ENCODE results near the gene XRCC2.

DNA sequence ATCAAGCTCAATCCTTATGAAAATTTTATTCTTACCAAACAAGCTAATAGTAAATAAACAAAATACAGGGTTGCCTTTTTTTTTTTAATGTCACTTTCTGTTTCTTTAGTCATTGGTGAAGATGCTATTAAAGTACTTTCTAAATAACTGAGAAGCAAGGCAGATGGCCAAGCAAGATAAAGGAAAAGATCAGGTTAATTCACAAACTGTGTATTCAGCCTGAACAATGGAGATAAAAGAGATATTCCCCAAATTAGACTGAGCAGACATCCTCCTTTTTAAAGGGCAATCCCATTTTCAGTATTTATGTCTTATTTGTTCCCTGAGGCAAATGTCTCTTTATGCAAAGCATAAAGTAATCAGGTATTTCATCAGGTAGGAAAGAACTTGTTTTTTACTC lies 23.1 kb upstream of the XRCC2 start:
- TF ChIP-seq ZNF274 (IDR thresholded peaks at IDR 0.05; ENCODE audit: low read depth, low read length) (no peak), YY1 (IDR thresholded peaks at IDR 0.05; ENCODE audit: insufficient read depth, insufficient read length) (no peak)

All from NT2/D1 (cell line).